Endodermal cell (in vitro differentiated cells): Measurements from ENCODE around the gene AOC3. TPM values are rescaled to one million over a fixed set of nuclear protein-coding genes. Genes with fewer than 3 reads are reported as not detected.
"Not testable (repeated sequence)": the region's sequence is repeated elsewhere in the genome, so short reads cannot be mapped to it uniquely, and the experiment has no call there.

Source experiments
- DNase-seq: peaks from one replicate; pipeline ENCODE4 v3.0.0-alpha.2; 2017
- H3K27ac ChIP-seq: 2 replicates; pipeline ENCODE4 v1.5.1; 2013; ENCODE audit warnings: mild to moderate bottlenecking, low read depth, low read length, moderate library complexity
- H3K27me3 ChIP-seq: 2 replicates; pipeline ENCODE4 v1.6.1; 2013; ENCODE audit warnings: mild to moderate bottlenecking, low read length, moderate library complexity; ENCODE audit not compliant: insufficient read depth, control insufficient read depth, poor library complexity, severe bottlenecking
- H3K36me3 ChIP-seq: 2 replicates; pipeline ENCODE4 v1.7.0; 2013; ENCODE audit warnings: mild to moderate bottlenecking, low read length, moderate library complexity; ENCODE audit not compliant: control insufficient read depth, insufficient read depth
- H3K4me1 ChIP-seq: one replicate; pipeline ENCODE4 v1.7.0; 2013; ENCODE audit warnings: low read length; ENCODE audit not compliant: control insufficient read depth, insufficient read depth
- H3K4me3 ChIP-seq: 2 replicates; pipeline ENCODE4 v1.5.1; 2013; ENCODE audit warnings: mild to moderate bottlenecking, low read length, moderate library complexity
- H3K9ac ChIP-seq: 2 replicates; pipeline ENCODE4 v1.6.1; 2013; ENCODE audit warnings: mild to moderate bottlenecking, low read length, moderate library complexity; ENCODE audit not compliant: poor library complexity, severe bottlenecking; ENCODE audit errors: extremely low read depth
- H3K9me3 ChIP-seq: 2 replicates; pipeline ENCODE4 v1.6.1; 2013; ENCODE audit warnings: mild to moderate bottlenecking, low read length, moderate library complexity; ENCODE audit not compliant: control insufficient read depth
- H3K27ac Mint-ChIP-seq: 2 replicates; pipeline ENCODE4 v1.8.0; 2020; ENCODE audit warnings: mixed read lengths
- H3K27me3 Mint-ChIP-seq: 2 replicates; pipeline ENCODE4 v1.8.0; 2021; ENCODE audit warnings: mild to moderate bottlenecking, mixed read lengths; ENCODE audit not compliant: insufficient read depth
- H3K36me3 Mint-ChIP-seq: 2 replicates; pipeline ENCODE4 v1.8.0; 2020; ENCODE audit warnings: low read depth, mixed read lengths
- H3K4me1 Mint-ChIP-seq: 2 replicates; pipeline ENCODE4 v1.8.0; 2020; ENCODE audit warnings: mixed read lengths
- H3K4me3 Mint-ChIP-seq: 2 replicates; pipeline ENCODE4 v1.8.0; 2020; ENCODE audit warnings: mild to moderate bottlenecking, moderate library complexity, mixed read lengths
- H3K9me3 Mint-ChIP-seq: 2 replicates; pipeline ENCODE4 v1.8.0; 2020; ENCODE audit warnings: mild to moderate bottlenecking, mixed read lengths
- CTCF ChIP-seq: fragments of 200-600 bp; sonication (generic); conservative IDR thresholded peaks from 2 replicates; pipeline ENCODE4 v1.5.0; 2021; ENCODE audit warnings: antibody characterized with exemption, mild to moderate bottlenecking
- WGBS, 2 experiments: methylation state at CpG; one replicate each; pipeline versions ENCODE4 v1.1.5 to v1.1.7; 2013; ENCODE audit warnings: missing lambda C conversion rate in 2 of 2, mixed read lengths in 1 of 2; ENCODE audit not compliant: insufficient coverage in 1 of 2, insufficient read length in 1 of 2; 5-methylcytosine and 5-hydroxymethylcytosine counted together
- total RNA-seq, 2 donors: library from RNA; stranded (reverse); fragmentation: NEBNext Ultra II Directional in 1 of 2; extraction: Animal tissue kit (Norgen Biotek cat#: 25700) in 1 of 2; gene quantifications; 2 replicates in 1 of 2; 3 replicates in 1 of 2; pipeline ENCODE4 v1.2.1, GENCODE V29; 2021

Gene AOC3
- total RNA-seq, 2 donors from 2014 or later, result 1.3 to 1.9 TPM

GRCh38 chr17:42853968-42854790 lies 3.2 kb downstream of the AOC3 start:
- no peak overlapping the region for H3K4me3 Mint-ChIP-seq

DNA sequence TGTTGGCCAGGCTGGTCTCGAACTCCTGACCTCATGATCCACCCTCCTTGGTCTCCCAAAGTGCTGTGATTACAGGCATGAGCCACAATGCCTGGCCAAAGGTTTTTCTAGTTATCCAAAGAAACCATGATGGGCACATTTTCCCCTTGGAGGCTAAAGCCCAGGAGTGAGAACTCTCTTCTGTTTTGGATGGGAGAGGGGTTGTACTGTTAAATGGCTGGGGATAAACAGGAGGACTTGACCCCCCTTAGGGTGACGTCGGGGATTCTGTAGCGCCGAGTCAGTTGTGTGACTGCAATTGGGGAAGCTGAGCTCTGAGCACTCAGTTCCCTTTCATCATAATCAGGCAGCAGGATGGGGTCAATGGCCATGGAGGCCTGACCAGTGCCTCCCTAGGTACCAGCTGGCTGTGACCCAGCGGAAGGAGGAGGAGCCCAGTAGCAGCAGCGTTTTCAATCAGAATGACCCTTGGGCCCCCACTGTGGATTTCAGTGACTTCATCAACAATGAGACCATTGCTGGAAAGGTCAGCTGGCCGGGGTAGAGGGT lies 4.1 kb downstream of the AOC3 start:
- Mint-ChIP-seq H3K36me3 (no peaks in the 10 kb centered on the region), H3K4me3 (no peak overlapping the region), H3K4me1 (peaks cover 1% of the 10 kb centered on the region), H3K27me3 (no peaks in the 10 kb centered on the region), H3K9me3 (no peaks in the 10 kb centered on the region), H3K27ac (no peak overlapping the region)
- 73 to 88% methylated on average over 4 to 8 of the region's 8 CpGs for WGBS, 2 experiments
- Histone ChIP-seq H3K9me3 (no peaks in the 10 kb centered on the region), H3K9ac (no peak overlapping the region), H3K4me3 (no peak overlapping the region), H3K27ac (no peak overlapping the region), H3K4me1 (no peaks in the 10 kb centered on the region), H3K27me3 (no peaks in the 10 kb centered on the region), H3K36me3 (no peaks in the 10 kb centered on the region)
- no peak for DNase-seq
- no peak for TF ChIP-seq CTCF

More at GRCh38 chr17:42853968-42854790, 3.2 kb downstream of the AOC3 start:
- H3K4me1 ChIP-seq, result no peaks in the 10 kb centered on the region
- H3K9me3 Mint-ChIP-seq, result no peaks in the 10 kb centered on the region
- no peaks in the 10 kb centered on the region for H3K36me3 Mint-ChIP-seq
- H3K27me3 Mint-ChIP-seq, result no peaks in the 10 kb centered on the region
- H3K27me3 ChIP-seq, result no peaks in the 10 kb centered on the region
- H3K4me3 ChIP-seq, result no peak overlapping the region
- no peak for DNase-seq
- WGBS, 2 experiments, result 91 to 94% methylated on average over 7 to 15 of the region's 15 CpGs
- H3K4me1 Mint-ChIP-seq, result peaks cover 1% of the 10 kb centered on the region
- no peak overlapping the region for H3K27ac Mint-ChIP-seq
- TF ChIP-seq CTCF, result no peak
- H3K9ac ChIP-seq, result no peak overlapping the region
- no peaks in the 10 kb centered on the region for H3K36me3 ChIP-seq
- H3K27ac ChIP-seq, result no peak overlapping the region
- H3K9me3 ChIP-seq, result no peaks in the 10 kb centered on the region

GRCh38 chr17:42856093-42856492 lies 5.1 kb downstream of the AOC3 start:
- not testable (repeated sequence) for H3K27me3 Mint-ChIP-seq, H3K9me3 ChIP-seq, H3K9ac ChIP-seq, H3K27me3 ChIP-seq, H3K27ac ChIP-seq, DNase-seq, H3K4me3 Mint-ChIP-seq, H3K9me3 Mint-ChIP-seq, H3K4me1 ChIP-seq, H3K27ac Mint-ChIP-seq, H3K36me3 Mint-ChIP-seq, H3K4me1 Mint-ChIP-seq, H3K36me3 ChIP-seq, H3K4me3 ChIP-seq
- 94 to 100% methylated on average over 1 to 5 of the region's 8 CpGs for WGBS, 2 experiments

DNA sequence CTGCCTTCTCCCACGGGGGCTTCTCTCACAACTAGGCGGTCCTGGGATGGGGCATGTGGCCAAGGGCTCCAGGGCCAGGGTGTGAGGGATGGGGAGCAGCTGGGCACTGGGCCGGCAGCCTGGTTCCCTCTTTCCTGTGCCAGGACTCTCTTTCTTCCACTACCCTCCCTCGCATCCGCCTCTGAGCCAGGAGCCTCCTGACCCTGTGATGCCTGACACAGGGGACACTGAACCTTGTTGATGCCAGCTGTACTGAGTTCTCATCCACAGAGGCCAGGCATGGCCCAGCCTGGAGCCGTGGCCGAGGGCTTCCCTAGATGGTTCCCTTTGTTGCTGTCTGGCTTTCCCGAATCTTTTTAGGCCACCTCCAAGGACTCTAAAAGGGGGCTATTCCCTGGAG lies 5.5 kb downstream of the AOC3 start:
- not testable (repeated sequence) for H3K27me3 Mint-ChIP-seq, H3K27ac Mint-ChIP-seq, H3K36me3 ChIP-seq, H3K27ac ChIP-seq, H3K4me3 ChIP-seq, DNase-seq, H3K27me3 ChIP-seq, H3K9me3 Mint-ChIP-seq, H3K4me3 Mint-ChIP-seq, H3K9ac ChIP-seq, H3K4me1 ChIP-seq, H3K36me3 Mint-ChIP-seq, H3K9me3 ChIP-seq, H3K4me1 Mint-ChIP-seq
- WGBS, 2 experiments, result 91 to 92% methylated on average over 4 to 6 of the region's 8 CpGs
